HEK293 (cell line): ENCODE measurements around the gene EIF2D.

Source experiments
- CTCF ChIA-PET: fragments of 350-600 bp; formaldehyde crosslinking; extraction: SDS; loops from one replicate; lab custom pipeline; 2021; ENCODE audit warnings: antibody characterized with exemption; lab: Yijun Ruan, JAX
- POLR2A ChIA-PET: fragments of 300-600 bp; formaldehyde crosslinking; extraction: SDS; loops from one replicate; lab custom pipeline; 2020; ENCODE audit warnings: antibody characterized with exemption, inconsistent platforms; lab: Yijun Ruan, JAX
- H3K27ac ChIP-seq: fragments of 200-500 bp; sonication (Bioruptor generic); 2 replicates; pipeline ENCODE4 v1.5.1; 2014; ENCODE audit warnings: low read depth, low read length, control low read depth, inconsistent platforms; ENCODE audit errors: extremely low read depth
- H3K36me3 ChIP-seq, 2 experiments: fragments of 200-500 bp in 1 of 2; sonication (Bioruptor generic) in 1 of 2; 1 replicate in 1 of 2; 2 replicates in 1 of 2; pipeline ENCODE4 v1.5.1; 2014 to 2017; ENCODE audit warnings: inconsistent platforms in 2 of 2, low read length in 2 of 2; ENCODE audit not compliant: control insufficient read depth in 2 of 2, insufficient read depth in 1 of 2
- H3K4me1 ChIP-seq: fragments of 200-500 bp; sonication (Bioruptor generic); 2 replicates; pipeline ENCODE4 v1.5.1; 2014; ENCODE audit warnings: mild to moderate bottlenecking, low read length, inconsistent platforms; ENCODE audit not compliant: control insufficient read depth, insufficient read depth
- H3K4me3 ChIP-seq: 2 replicates; pipeline ENCODE4 v1.5.1; 2011; ENCODE audit warnings: low read depth, mild to moderate bottlenecking, control low read depth, low read length, moderate library complexity
- H3K9me3 ChIP-seq: fragments of 200-500 bp; sonication (Bioruptor generic); 2 replicates; pipeline ENCODE4 v1.5.1; 2014; ENCODE audit warnings: low read depth, low read length, inconsistent platforms; ENCODE audit not compliant: control insufficient read depth, insufficient read depth
- CTCF ChIP-seq: fragments of 450-650 bp; formaldehyde crosslinking; IDR thresholded peaks from 2 replicates; pipeline ENCODE4 v1.5.1; 2016; ENCODE audit warnings: missing biosample characterization, missing genetic modification characterization
- EGR2 ChIP-seq: fragments of 450-650 bp; formaldehyde crosslinking; IDR thresholded peaks from 2 replicates; pipeline ENCODE4 v1.5.1; 2016; ENCODE audit warnings: low read depth, missing biosample characterization, missing genetic modification characterization
- PATZ1 ChIP-seq: fragments of 450-650 bp; formaldehyde crosslinking; IDR thresholded peaks from 2 replicates; pipeline ENCODE4 v1.5.1; 2016; ENCODE audit warnings: missing biosample characterization, missing genetic modification characterization
- WT1 ChIP-seq: fragments of 450-650 bp; formaldehyde crosslinking; IDR thresholded peaks from 2 replicates; pipeline ENCODE4 v1.5.1; 2016; ENCODE audit warnings: missing biosample characterization, missing genetic modification characterization
- ZBTB10 ChIP-seq: fragments of 450-650 bp; formaldehyde crosslinking; IDR thresholded peaks from 2 replicates; pipeline ENCODE4 v1.5.1; 2016; ENCODE audit warnings: missing biosample characterization, missing genetic modification characterization
- ZFP69B ChIP-seq: fragments of 450-650 bp; formaldehyde crosslinking; IDR thresholded peaks from 2 replicates; pipeline ENCODE4 v1.5.1; 2016; ENCODE audit warnings: missing biosample characterization, missing genetic modification characterization
- ZNF324 ChIP-seq: fragments of 450-650 bp; formaldehyde crosslinking; IDR thresholded peaks from 2 replicates; pipeline ENCODE4 v1.5.1; 2016; ENCODE audit warnings: missing biosample characterization, missing genetic modification characterization
- ZNF654 ChIP-seq: fragments of 450-650 bp; formaldehyde crosslinking; IDR thresholded peaks from 2 replicates; pipeline ENCODE4 v1.5.1; 2016; ENCODE audit warnings: low read depth, missing biosample characterization, missing genetic modification characterization
- TF ChIP-seq, protein P1 (sequence below): fragments of 450-650 bp; formaldehyde crosslinking; IDR thresholded peaks from 2 replicates; pipeline ENCODE4 v1.5.1; 2016; ENCODE audit warnings: missing biosample characterization, missing genetic modification characterization

EIF2D gene

GRCh38 chr1:206583707-206584648 lies 28.3 kb downstream of the EIF2D start:
- H3K36me3 ChIP-seq = peaks cover 0 to 57% of the 10 kb centered on the region in 2 experiments; a peak in 1 of 3 replicates
- ChIA-PET CTCF (interaction anchor here (0.6 to 6.8 kb wide), 38 partner anchors 8 to 886 kb away, joined by 3 to 115 read pairs (median 5); partner anchors contain the start of gene IKBKE), POLR2A (no interaction called here)
- H3K27ac ChIP-seq = no peak overlapping the region
- no peaks in the 10 kb centered on the region for H3K4me1 ChIP-seq
- H3K9me3 ChIP-seq = no peaks in the 10 kb centered on the region
- TF ChIP-seq ZBTB10 (tag by site-specific recombination) = 0 out of 2 replicates have a peak, but pooled peaks have one; percentile 36
- 0 out of 2 replicates have a peak, but pooled peaks have one; percentile 27 for TF ChIP-seq PATZ1 (tag by site-specific recombination)
- peak; percentile 79 for TF ChIP-seq CTCF (tag by site-specific recombination)
- TF ChIP-seq ZFP69B (tag by site-specific recombination) = no peak
- no peak for TF ChIP-seq WT1 (tag by site-specific recombination)
- peak; percentile 80 for TF ChIP-seq ZNF654
- no peak overlapping the region for H3K4me3 ChIP-seq

GRCh38 chr1:206582971-206583706 lies 29.1 kb downstream of the EIF2D start:
- ChIA-PET POLR2A (no interaction called here), CTCF (interaction anchor here (0.5 to 6.8 kb wide), 34 partner anchors 8 to 886 kb away, joined by 3 to 115 read pairs (median 5); partner anchors contain the start of gene IKBKE)
- TF ChIP-seq EGR2 (tag by site-specific recombination) (0 out of 2 replicates have a peak, but pooled peaks have one; percentile 23), ZNF324 (tag by site-specific recombination) (no peak)
- TF ChIP-seq, protein P1, sequence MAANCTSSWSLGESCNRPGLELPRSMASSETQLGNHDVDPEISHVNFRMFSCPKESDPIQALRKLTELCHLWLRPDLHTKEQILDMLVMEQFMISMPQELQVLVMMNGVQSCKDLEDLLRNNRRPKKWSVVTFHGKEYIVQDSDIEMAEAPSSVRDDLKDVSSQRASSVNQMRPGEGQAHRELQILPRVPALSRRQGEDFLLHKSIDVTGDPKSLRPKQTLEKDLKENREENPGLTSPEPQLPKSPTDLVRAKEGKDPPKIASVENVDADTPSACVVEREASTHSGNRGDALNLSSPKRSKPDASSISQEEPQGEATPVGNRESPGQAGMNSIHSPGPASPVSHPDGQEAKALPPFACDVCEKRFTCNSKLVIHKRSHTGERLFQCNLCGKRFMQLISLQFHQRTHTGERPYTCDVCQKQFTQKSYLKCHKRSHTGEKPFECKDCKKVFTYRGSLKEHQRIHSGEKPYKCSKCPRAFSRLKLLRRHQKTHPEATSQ = 0 out of 2 replicates have a peak, but pooled peaks have one; percentile 22
- Histone ChIP-seq H3K9me3 (no peaks in the 10 kb centered on the region), H3K27ac (no peak overlapping the region), H3K36me3 (peaks cover 0 to 49% of the 10 kb centered on the region in 2 experiments; a peak in 1 of 3 replicates), H3K4me3 (no peak overlapping the region), H3K4me1 (no peaks in the 10 kb centered on the region)
